ENCODE measurements around the gene HS6ST3. TPM values are rescaled to one million over a fixed set of nuclear protein-coding genes. Genes with fewer than 3 reads are reported as not detected.

HS6ST3 gene
- total RNA-seq, 4 donors from 2014 or later = 0.08 to 0.47 (median 0.41) TPM

DNA sequence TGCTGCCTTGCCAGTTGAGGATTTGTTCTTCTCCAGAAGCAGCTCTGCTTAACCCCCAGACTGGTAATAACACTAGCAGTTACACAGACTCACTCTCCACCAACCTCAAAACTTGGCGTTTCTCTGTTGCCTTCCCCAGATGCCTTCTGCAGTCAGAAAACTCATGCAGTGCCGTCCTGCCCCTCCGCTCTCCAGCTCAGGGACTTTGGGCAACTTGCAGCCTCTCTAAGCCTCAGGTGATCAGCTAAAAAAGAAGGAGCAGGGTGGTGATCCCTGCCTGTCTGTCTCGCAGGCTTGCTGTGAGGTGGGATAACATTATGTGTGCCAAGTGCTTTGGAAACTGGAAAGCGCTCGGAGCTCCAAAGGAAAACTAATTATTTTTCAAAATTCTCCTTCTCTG lies 391.6 kb downstream of the HS6ST3 start:
- no peak for TF ChIP-seq POLR2A (IDR thresholded peaks at IDR 0.05)
- no peak for TF ChIP-seq CTCF (IDR thresholded peaks at IDR 0.05)
- TF ChIP-seq EP300 (IDR thresholded peaks at IDR 0.05) = no peak
- H3K27ac ChIP-seq = no peak overlapping the region
- no peaks in the 10 kb centered on the region for H3K27me3 ChIP-seq
- H3K36me3 ChIP-seq = no peaks in the 10 kb centered on the region
- no peak for DNase-seq (ENCODE audit: low spot score in 2 of 2)
- 69% methylated on average over 6 of the region's 6 CpGs for WGBS
- no peak overlapping the region for H3K4me3 ChIP-seq
- no peaks in the 10 kb centered on the region for H3K4me1 ChIP-seq
- no peaks in the 10 kb centered on the region for H3K9me3 ChIP-seq

DNA sequence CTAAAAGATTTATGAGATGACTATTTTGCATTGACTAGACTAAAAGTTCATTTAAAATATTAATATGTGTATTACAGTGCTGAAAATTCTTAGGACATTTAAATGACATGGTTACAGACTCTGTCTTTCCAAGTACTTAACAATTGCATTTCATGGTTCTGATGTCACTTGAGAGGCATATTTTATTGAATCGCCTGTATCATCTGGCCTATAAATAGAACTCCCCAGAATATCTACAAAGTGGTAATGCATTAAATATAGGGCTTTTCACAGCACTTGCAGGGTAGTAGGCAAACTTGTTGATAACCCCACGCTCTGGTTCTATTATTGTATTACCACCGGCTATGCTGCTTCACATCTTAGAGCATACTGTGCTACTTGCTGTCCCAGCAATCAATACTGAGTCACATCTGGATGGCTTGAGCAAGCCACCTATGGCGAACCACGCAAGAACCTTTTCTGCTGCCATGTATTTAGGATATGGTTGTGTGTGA lies 400.6 kb downstream of the HS6ST3 start:
- no peak overlapping the region for H3K4me3 ChIP-seq
- 88% methylated on average over 5 of the region's 5 CpGs for WGBS
- H3K4me1 ChIP-seq = no peaks in the 10 kb centered on the region
- H3K27ac ChIP-seq = no peak overlapping the region
- H3K9me3 ChIP-seq = no peaks in the 10 kb centered on the region
- no peak for TF ChIP-seq POLR2A (IDR thresholded peaks at IDR 0.05)
- TF ChIP-seq CTCF (IDR thresholded peaks at IDR 0.05) = no peak
- no peak for TF ChIP-seq EP300 (IDR thresholded peaks at IDR 0.05)
- no peak for TF ChIP-seq POLR2AphosphoS5 (IDR thresholded peaks at IDR 0.05)
- no peak for DNase-seq (ENCODE audit: low spot score in 2 of 2)
- H3K27me3 ChIP-seq = no peaks in the 10 kb centered on the region
- no peaks in the 10 kb centered on the region for H3K36me3 ChIP-seq

DNA sequence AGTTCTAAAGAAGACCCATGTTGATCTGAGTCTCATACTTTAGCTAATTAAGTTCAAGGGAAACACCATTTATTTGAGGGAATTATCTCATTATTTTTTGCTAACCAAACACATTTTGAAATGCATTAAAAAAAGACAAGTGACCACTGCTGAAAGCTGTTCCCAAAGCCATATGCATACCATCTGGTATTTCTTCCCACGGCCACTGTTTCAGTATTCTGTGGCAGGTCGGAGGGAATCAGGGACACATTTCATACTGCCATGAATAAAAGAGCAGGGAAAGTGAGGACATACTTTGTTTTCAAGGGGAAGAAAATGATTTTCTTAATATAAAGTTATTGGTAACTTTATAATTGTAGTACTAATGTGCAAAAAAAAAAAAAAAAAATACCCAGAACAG lies 401.2 kb downstream of the HS6ST3 start:
- H3K9me3 ChIP-seq = no peaks in the 10 kb centered on the region
- H3K27me3 ChIP-seq = no peaks in the 10 kb centered on the region
- H3K4me1 ChIP-seq = no peaks in the 10 kb centered on the region
- no peaks in the 10 kb centered on the region for H3K36me3 ChIP-seq
- no peak for DNase-seq (ENCODE audit: low spot score in 2 of 2)
- H3K27ac ChIP-seq = no peak overlapping the region
- TF ChIP-seq POLR2A (IDR thresholded peaks at IDR 0.05) (no peak), CTCF (IDR thresholded peaks at IDR 0.05) (no peak), EP300 (IDR thresholded peaks at IDR 0.05) (no peak), POLR2AphosphoS5 (IDR thresholded peaks at IDR 0.05) (no peak)
- 77% methylated on average over 2 of the region's 2 CpGs for WGBS
- no peak overlapping the region for H3K4me3 ChIP-seq

DNA sequence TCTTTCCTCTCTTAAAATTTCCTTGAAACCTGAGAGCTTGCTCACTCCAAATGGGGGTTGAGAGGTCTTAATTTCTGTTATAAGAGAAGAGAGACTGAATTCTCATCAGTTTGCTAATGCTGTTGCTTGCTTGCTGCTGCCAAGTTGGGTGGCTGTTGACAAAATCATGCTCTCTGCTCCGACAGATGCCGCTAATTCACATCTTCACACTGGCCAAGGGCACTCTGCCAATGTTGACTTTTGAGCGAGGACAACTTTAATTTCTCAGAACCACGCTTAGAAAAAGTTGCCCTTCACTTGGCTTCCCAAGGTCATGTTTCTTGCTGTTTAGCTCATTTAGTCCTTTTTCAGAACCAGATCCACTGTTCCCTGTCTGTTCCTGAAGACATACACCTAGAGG lies 402.9 kb downstream of the HS6ST3 start:
- no peak overlapping the region for H3K4me3 ChIP-seq
- no peak overlapping the region for H3K27ac ChIP-seq
- H3K36me3 ChIP-seq = no peaks in the 10 kb centered on the region
- WGBS = 51% methylated on average over 4 of the region's 4 CpGs
- H3K9me3 ChIP-seq = no peaks in the 10 kb centered on the region
- TF ChIP-seq EP300 (IDR thresholded peaks at IDR 0.05) = no peak
- no peak for DNase-seq (ENCODE audit: low spot score in 2 of 2)
- no peaks in the 10 kb centered on the region for H3K27me3 ChIP-seq
- no peaks in the 10 kb centered on the region for H3K4me1 ChIP-seq

GRCh38 chr13:96499656-96500055 lies 409.7 kb downstream of the HS6ST3 start:
- Histone ChIP-seq H3K4me3 (no peak overlapping the region), H3K27me3 (no peaks in the 10 kb centered on the region), H3K4me1 (no peaks in the 10 kb centered on the region), H3K9me3 (no peaks in the 10 kb centered on the region), H3K36me3 (no peaks in the 10 kb centered on the region), H3K27ac (no peak overlapping the region)
- TF ChIP-seq CTCF (IDR thresholded peaks at IDR 0.05) = no peak
- TF ChIP-seq EP300 (IDR thresholded peaks at IDR 0.05) = no peak
- TF ChIP-seq POLR2A (IDR thresholded peaks at IDR 0.05) = no peak
- TF ChIP-seq POLR2AphosphoS5 (IDR thresholded peaks at IDR 0.05) = no peak
- DNase-seq (ENCODE audit: low spot score in 2 of 2) = no peak
- WGBS = 88% methylated on average over 5 of the region's 5 CpGs

- WGBS = 75% methylated on average over 1 of the region's 1 CpG
- no peak overlapping the region for H3K27ac ChIP-seq
- H3K27me3 ChIP-seq = no peaks in the 10 kb centered on the region
- TF ChIP-seq POLR2A (IDR thresholded peaks at IDR 0.05) (no peak), EP300 (IDR thresholded peaks at IDR 0.05) (no peak), POLR2AphosphoS5 (IDR thresholded peaks at IDR 0.05) (no peak)
- no peaks in the 10 kb centered on the region for H3K4me1 ChIP-seq
- H3K9me3 ChIP-seq = no peaks in the 10 kb centered on the region
- H3K36me3 ChIP-seq = no peaks in the 10 kb centered on the region
- DNase-seq (ENCODE audit: low spot score in 2 of 2) = no peak
- no peak overlapping the region for H3K4me3 ChIP-seq
Observed at GRCh38 chr13:96500953-96501352, 411.0 kb downstream of the HS6ST3 start.
